Activated CD4-positive, CD25-positive, alpha-beta regulatory T cell treated with anti-CD3 and anti-CD28 coated beads, Interleukin-2, amount 50 U/mL, for 24 hours (primary cell): ENCODE measurements around the gene TENM4.
A peak's percentile ranks its signal among the peaks of the same experiment; 100 is the strongest.

Experiments used
- ATAC-seq, 2 donors: fragments of 150-1000 bp; cut with Tn5 transposase; one replicate each; pipeline ENCODE4 v1.10.0; 2021; ENCODE audit warnings: mild to moderate bottlenecking in 1 of 2, moderate library complexity in 1 of 2

TENM4 gene

GRCh38 chr11:79447038-79447786, 6.4 kb upstream of the TENM4 start:
- ATAC-seq = no peak

GRCh38 chr11:79444923-79445322, 4.1 kb upstream of the TENM4 start:
- ATAC-seq = no peak

DNA sequence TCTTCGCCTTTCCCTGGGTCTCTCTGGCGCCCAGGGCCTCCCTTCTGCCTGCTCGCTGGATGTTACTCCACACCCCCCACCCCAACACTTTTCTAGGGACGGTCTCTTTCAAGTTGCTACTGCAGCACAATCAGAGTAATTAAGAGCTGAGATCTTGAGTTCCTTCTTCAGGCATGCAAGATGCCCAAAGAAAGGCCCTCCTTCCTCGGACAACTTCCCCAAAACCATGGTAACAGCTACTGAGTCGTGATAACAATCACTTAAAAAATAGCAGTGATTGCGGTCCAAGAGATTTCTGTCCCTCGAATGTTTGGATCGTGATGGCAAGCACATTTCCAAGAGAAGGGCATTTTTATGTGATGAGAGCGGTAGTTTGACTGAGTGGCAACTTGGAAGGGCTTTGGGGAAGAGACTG, 638 bp upstream of the TENM4 start:
- no peak for ATAC-seq

GRCh38 chr11:79439886-79440570, 802 bp downstream of the TENM4 start:
- no peak for ATAC-seq

- ATAC-seq = no peak
Observed at GRCh38 chr11:79439410-79439885, 1.4 kb downstream of the TENM4 start.

DNA sequence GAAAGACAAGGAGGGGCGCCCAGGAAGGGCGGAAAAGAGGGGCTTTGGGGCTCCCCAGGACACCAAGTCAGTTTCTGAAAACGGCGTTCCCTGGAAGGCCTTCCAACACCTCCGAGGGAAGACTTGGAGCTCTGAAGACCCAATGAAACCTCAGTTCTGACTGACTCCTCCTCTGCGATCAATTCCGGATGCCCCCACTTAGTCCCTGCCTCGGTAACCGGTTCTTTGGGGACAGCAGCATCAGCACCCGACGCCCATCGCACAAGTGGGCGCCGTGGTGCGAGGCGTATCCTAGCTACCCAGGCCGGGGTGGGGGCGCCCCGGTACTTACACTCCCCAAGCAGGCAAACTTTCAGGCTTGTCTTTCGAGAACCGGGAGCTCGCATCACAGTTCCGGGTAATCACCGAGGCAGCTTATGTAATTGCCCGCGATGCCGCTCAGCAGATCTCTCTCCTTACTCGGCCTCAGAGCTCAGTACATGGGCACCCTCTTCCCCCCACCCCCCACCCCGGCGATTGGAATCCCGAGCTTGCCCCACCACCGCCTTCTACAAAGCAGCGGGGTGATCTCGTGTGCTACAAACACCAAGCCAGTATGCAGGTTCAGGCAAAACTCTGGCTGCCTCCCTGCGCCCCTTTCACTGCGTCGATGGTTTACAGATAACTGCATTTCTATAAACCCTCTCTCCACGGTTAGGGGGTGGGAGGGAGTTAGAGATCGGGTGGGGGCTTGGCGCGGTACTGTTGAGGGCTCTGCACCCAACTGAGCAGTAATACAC, 2.0 kb downstream of the TENM4 start:
- ATAC-seq = no peak

DNA sequence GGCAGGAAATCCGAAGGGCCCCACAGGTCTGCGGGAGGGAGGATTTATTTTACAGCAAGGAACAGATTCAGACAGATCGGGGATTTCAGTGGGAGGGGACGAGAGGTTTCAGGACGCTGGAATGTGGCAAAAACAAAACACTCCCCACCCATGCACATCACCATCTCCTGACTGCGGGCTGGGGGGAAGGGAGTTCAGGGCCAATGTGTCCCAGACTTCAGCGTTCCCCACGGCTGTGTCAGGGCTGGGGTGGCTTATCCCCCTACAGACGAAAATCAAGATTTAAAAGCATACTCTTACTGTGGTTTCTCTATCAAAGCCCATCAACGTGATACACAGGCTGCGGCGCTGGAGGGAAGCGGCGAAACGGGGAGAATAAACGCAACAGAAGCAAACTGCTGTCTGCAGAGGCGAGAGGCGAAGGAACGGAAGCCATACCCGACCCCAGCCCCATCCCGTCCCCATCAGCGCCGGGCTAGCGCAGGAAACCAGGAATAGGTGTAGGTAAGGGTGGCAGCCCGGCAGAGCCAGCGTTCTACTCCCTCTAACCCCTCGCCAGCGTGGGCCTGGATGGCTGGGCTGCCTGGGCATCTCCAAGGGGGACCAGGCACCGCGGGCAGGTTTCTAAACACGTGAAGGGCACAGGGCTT, 2.7 kb downstream of the TENM4 start:
- ATAC-seq = no peak

DNA sequence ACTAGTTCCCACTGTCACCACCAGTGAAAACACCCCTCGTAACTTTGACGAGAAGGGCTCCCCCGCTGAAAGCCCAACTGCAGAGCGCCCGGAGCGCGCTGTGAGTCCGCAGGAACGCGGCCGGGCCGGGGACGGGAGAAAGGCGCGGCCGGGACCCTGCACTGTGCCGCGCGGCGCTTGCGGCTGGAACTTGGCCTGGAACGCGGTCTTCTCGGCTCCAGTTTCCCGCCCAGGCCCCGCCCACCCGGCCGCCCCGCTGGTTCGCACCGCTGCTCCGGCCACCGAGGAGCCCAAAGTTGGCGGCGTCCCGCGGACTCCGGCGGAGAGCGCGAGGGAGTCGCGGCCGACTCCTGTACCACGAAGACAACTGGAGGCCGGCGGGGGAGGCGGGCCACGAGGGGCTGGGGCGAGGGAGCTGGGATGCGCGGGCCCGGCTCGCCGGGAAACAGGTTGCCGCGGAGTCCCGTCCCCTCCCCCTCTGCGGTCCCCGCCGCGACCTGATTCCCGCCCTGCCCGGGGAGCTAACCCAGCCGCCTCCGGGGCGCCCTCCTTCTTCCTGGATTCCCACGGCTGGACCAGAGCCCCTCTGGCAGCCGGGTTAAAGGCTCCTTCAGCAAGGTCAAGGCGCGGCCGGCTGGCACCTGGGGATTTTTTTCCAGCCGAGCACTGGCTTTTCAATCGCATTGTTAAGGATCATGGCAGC, 3.4 kb downstream of the TENM4 start:
- peak in 1 of 2 donors; percentile 10 for ATAC-seq

GRCh38 chr11:79436919-79437277, 3.9 kb downstream of the TENM4 start:
- no peak for ATAC-seq

GRCh38 chr11:79434283-79434682, 6.5 kb downstream of the TENM4 start:
- ATAC-seq = no peak

- no peak for ATAC-seq
Observed at GRCh38 chr11:79432138-79432537, 8.7 kb downstream of the TENM4 start.

GRCh38 chr11:79431535-79431934, 9.3 kb downstream of the TENM4 start:
- no peak for ATAC-seq

GRCh38 chr11:79430280-79430679, 10.6 kb downstream of the TENM4 start:
- ATAC-seq = no peak

GRCh38 chr11:79428406-79428805, 12.4 kb downstream of the TENM4 start:
- ATAC-seq = no peak

DNA sequence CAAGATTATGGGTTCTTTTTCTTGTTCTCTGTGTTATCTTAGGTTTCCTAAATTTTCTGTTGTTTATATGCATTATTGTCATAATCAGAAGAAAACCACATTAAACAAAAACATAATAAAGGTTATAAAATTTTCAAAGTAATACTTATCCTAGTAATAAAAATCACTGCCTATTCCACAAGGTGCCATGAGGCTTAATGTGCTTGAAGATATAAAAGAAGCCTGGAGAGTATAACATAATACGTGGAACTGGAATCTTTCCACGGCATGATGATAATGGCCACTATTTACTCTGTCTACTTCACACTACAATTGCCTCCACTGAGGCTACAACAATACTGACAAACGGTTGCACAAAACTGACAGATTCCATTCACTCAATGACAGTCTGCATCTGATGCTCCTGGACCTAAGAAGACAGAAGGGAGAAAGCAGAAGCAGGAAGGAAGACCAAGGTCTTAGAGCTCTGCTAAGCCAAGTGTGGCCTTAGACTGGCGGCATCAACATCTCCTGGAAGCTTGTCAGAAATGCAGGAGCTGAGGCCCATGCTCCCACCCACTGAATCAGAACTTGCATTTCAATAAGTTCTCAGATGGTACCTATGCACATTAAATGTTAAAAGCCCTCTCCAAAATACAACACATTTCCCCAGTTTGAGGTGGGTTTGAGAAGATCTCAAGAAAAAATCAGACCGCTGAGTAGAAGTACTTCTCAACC, 13.1 kb downstream of the TENM4 start:
- ATAC-seq = no peak

- ATAC-seq = no peak
Observed at GRCh38 chr11:79427126-79427525, 13.7 kb downstream of the TENM4 start.

DNA sequence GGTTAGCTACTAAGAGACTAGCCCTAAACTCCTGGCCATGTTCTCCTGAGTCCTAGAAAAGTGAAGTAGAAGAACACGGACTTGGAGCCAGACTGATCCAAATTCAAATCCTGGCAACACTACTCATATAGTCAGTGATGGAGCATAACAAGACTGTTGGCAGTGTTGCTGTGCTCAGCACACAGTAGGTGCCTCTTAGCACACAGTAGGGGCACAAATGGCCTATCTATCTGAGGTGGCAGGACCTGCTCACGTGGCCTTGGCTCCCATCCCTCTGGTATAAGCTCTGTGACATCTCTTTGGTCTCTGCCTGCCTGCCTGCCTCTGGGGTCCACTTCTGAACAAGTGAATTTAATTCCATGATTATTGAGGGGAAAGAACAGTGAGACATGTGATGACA, 15.4 kb downstream of the TENM4 start:
- no peak for ATAC-seq

DNA sequence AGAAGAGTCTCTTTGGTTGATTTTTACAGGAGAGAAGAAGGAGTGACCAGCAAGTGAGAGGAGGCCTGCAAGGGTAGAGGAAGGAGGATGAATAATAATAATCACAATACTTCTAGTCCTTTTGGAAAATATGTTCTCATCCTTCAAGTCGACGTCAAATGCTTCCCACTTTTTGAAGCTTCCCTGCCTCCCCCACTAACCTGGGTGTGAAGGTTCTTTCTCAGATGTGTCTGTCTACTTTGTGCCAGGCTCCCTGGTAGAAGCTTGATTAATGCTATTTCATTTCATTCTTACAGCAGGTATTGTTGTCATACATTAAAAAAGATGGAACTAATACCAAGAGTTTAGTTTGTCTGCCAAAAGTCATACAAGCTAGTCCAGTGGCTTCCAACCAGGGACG, 17.1 kb downstream of the TENM4 start:
- ATAC-seq = no peak

DNA sequence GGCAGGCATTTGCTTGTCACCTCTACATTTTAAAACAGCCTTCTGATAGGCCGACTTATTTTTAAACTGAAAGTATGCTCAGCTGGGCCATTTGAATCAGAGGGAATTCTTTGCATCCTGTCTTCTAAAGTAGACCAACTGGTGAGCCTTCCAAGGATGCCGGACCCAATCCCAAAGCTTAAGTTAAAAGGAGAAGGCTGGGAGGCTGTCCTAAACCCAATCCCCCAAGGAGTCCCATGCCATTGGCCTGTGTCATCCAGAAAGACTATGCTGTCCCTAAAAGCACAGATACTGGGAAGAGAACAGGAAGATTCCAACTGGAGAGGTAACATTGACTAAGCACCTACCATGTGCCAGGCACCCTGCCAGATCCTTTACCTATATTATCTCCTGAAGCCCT, 18.0 kb downstream of the TENM4 start:
- no peak for ATAC-seq

DNA sequence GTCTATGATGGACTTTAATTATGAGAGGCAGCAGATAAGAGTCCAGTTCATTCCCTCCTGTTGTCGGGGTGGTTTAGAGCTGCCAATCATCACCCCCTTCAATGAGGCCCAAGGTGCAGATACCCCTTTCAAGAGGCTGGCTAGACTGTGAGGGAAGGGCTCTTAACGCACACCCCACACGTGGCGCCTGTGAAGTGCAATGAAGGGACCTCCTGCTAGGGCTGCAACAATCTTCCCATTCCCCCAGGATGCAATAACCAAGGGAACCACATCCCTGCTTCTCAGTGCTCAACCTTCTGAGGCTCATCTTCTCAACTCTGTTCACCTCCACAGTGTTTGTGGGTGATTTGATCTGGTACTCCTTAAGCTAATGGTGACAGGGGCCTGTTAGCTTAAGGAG, 19.0 kb downstream of the TENM4 start:
- no peak for ATAC-seq

DNA sequence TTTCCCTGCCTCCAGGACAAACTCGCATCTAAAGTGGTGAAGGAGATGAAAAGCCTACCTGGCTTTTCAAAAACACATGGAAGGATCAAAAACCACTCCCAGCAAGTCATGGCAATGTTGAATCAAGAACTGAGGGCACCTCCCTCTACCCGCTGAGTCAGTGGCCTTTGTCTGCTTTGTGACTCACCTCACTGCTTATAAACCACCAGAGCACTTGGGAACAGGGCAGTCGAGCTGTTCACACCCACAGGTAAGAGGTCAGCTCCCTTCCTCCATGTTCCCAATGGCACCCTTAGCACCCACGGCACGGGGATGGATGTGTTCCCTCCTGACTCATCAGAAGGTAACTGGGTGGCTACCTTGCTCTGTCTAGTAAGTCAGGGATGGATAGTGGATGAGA, 21.7 kb downstream of the TENM4 start:
- ATAC-seq = no peak

DNA sequence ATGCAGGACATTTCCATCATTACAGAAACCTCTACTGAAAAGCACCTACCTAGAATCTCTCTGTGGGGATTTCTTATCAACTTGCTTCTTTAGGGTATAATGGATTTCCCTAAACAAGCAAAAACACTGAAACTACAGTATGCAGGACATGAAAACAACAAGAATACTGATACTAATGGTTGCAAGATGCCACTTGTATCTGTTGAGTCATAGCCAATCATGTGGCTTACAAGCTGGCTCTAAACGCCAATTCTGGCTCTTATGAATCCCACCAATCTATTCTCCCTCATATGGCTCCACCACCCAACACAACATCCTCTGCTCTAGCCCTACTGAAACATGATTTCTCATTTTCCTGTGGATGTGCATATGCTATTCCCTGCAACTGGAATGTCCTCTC, 22.6 kb downstream of the TENM4 start:
- no peak for ATAC-seq
